Stomach (tissue), 9 donors: ENCODE measurements around the gene ATR. TPM values are rescaled to one million over a fixed set of nuclear protein-coding genes. Genes with fewer than 3 reads are reported as not detected.
"Not testable (repeated sequence)": the region's sequence is repeated elsewhere in the genome, so short reads cannot be mapped to it uniquely, and the experiment has no call there.

Source experiments
- DNase-seq, 2 donors: peaks; one replicate each; pipeline versions ENCODE4 v3.0.0 to v3.0.0-alpha.2; 2013 to 2019
- H3K27ac ChIP-seq, 5 donors: fragments of 200-600 bp in 4 of 5; sonication (generic) in 4 of 5; one replicate each; pipeline ENCODE4 v1.5.1; 2013 to 2019; ENCODE audit warnings: mild to moderate bottlenecking in 1 of 5, moderate library complexity in 1 of 5
- H3K27me3 ChIP-seq, 3 donors: fragments of 200-600 bp; sonication (generic); one replicate each; pipeline ENCODE4 v1.5.1; 2017 to 2019; ENCODE audit warnings: mixed run types in 1 of 3
- H3K36me3 ChIP-seq, 4 donors: fragments of 200-600 bp; sonication (generic); 1 replicate in 3 of 4; 2 replicates in 1 of 4; pipeline ENCODE4 v1.5.1; 2016 to 2019
- H3K4me1 ChIP-seq, 4 donors: fragments of 200-600 bp; sonication (generic); one replicate each; pipeline ENCODE4 v1.5.1; 2016 to 2019
- H3K4me3 ChIP-seq, 4 donors: fragments of 200-600 bp; sonication (generic) in 3 of 4; one replicate each; pipeline ENCODE4 v1.5.1; 2016 to 2019; ENCODE audit warnings: mild to moderate bottlenecking in 1 of 4
- H3K9me3 ChIP-seq, 4 donors: fragments of 200-600 bp; sonication (generic); one replicate each; pipeline ENCODE4 v1.5.1; 2016 to 2019
- CTCF ChIP-seq, 7 experiments: fragments of 450-650 bp in 4 of 7; fragments of 200-600 bp in 3 of 7; sonication (generic) in 3 of 7; IDR thresholded peaks; one replicate each; pipeline ENCODE4 v1.5.1; 2016 to 2019; ENCODE audit warnings: antibody characterized with exemption in 7 of 7, control low read depth in 2 of 7, mild to moderate bottlenecking in 1 of 7
- EP300 ChIP-seq: sonication (generic); formaldehyde crosslinking; IDR thresholded peaks from one replicate; pipeline ENCODE4 v1.6.1; 2017; ENCODE audit warnings: antibody characterized with exemption
- POLR2A ChIP-seq, 4 donors: fragments of 450-650 bp; IDR thresholded peaks; one replicate each; pipeline ENCODE4 v1.6.1; 2016; ENCODE audit warnings: antibody characterized with exemption in 4 of 4, control low read depth in 2 of 4, mild to moderate bottlenecking in 1 of 4, moderate library complexity in 1 of 4
- POLR2AphosphoS5 ChIP-seq, 3 donors: sonication (generic); formaldehyde crosslinking; IDR thresholded peaks; one replicate each; pipeline ENCODE4 v1.6.1; 2016; ENCODE audit warnings: antibody characterized with exemption in 3 of 3
- WGBS, 5 donors: extraction: QIAGEN DNeasy Blood & Tissue Kit in 3 of 5; methylation state at CpG; one replicate each; pipeline versions ENCODE4 v1.1.5 to v1.1.7; 2013 to 2018; 5-methylcytosine and 5-hydroxymethylcytosine counted together
- intact Hi-C: fragments of 100-400 bp; cut with DNase I; formaldehyde crosslinking; loops from one replicate; pipeline ENCODE4 v1.15.1; 2023; ENCODE audit warnings: low total_unique reads
- polyA plus RNA-seq, 3 donors: library from polyadenylated mRNA; stranded (reverse); fragments of 200-250 nt; gene quantifications; one replicate each; pipeline ENCODE4 v1.2.3, GENCODE V29; 2013
- total RNA-seq, 5 donors: library from RNA; depleted of rRNA; stranded (reverse); fragments of >200 nt; gene quantifications; one replicate each; pipeline versions ENCODE4 v1.1.0 to v1.2.3, GENCODE V29; 2014 to 2016
- donor health status: healthy with polysubstance abuse.
- donor health status: Bipolar disorder and iron deficiency.
- donor health status: healthy.

The ATR gene
- total and polyA plus RNA-seq, 8 donors, result 6.0 to 51.0 (median 14.5) TPM

GRCh38 chr3:142596726-142597088, 18.2 kb upstream of the ATR start:
- intact Hi-C loops, result no loop called here
- 3 to 19% (median 11%) methylated on average over 5 of the region's 5 CpGs for WGBS, 5 donors

GRCh38 chr3:142595951-142596725, 17.6 kb upstream of the ATR start, which contains the start of gene PLS1:
Gene PLS1 (plus strand): TSS chr3:142596393. CDS start chr3:142664238, 67,845 bp downstream.
- Histone ChIP-seq H3K9me3 (no peaks in the 10 kb centered on the region), H3K27ac (peak within 1 kb of the TSS; percentile 81 to 96 (median 86)), H3K4me1 (peaks cover 0 to 39% (median 22%) of the 10 kb centered on the region in 4 donors), H3K27me3 (no peaks in the 10 kb centered on the region), H3K4me3 (peak within 1 kb of the TSS; percentile 61 to 80 (median 70)), H3K36me3 (no peaks in the 10 kb centered on the region)
- intact Hi-C loops, result no loop called here
- 0 to 1% (median 0%) methylated on average over 37 to 56 of the region's 56 CpGs for WGBS, 5 donors
- TF ChIP-seq POLR2AphosphoS5 (IDR thresholded peaks at IDR 0.05) (peak; percentile 79 to 92 (median 89)), EP300 (no peak), POLR2A (IDR thresholded peaks at IDR 0.05) (peak in 2 of 4 donors; percentile 42 to 64), CTCF (IDR thresholded peaks at IDR 0.05) (peak in 1 of 7 experiments; percentile 11)
- DNase-seq, result peak; percentile 93 to 96

More at GRCh38 chr3:142596726-142597088, 18.2 kb upstream of the ATR start:
- H3K4me1 ChIP-seq, result peaks cover 0 to 39% (median 22%) of the 10 kb centered on the region in 4 donors
- H3K4me3 ChIP-seq, result peak overlapping the region; percentile 61 to 80 (median 70)
- TF ChIP-seq CTCF (IDR thresholded peaks at IDR 0.05) (no peak), POLR2AphosphoS5 (IDR thresholded peaks at IDR 0.05) (no peak), POLR2A (IDR thresholded peaks at IDR 0.05) (no peak), EP300 (no peak)
- DNase-seq, result no peak
- H3K27me3 ChIP-seq, result no peaks in the 10 kb centered on the region
- H3K9me3 ChIP-seq, result no peaks in the 10 kb centered on the region
- H3K36me3 ChIP-seq, result no peaks in the 10 kb centered on the region
- peak overlapping the region; percentile 81 to 96 (median 86) for H3K27ac ChIP-seq

- Histone ChIP-seq H3K27me3 (no peaks in the 10 kb centered on the region), H3K9me3 (no peaks in the 10 kb centered on the region), H3K27ac (peak overlapping the region; percentile 81 to 96 (median 86)), H3K4me3 (peak overlapping the region; percentile 61 to 80 (median 70)), H3K4me1 (peaks cover 0 to 39% (median 22%) of the 10 kb centered on the region in 4 donors), H3K36me3 (no peaks in the 10 kb centered on the region)
- intact Hi-C loops, result no loop called here
- peak in 1 of 2 donors; percentile 82 for DNase-seq
- no peak for TF ChIP-seq EP300
- no peak for TF ChIP-seq CTCF (IDR thresholded peaks at IDR 0.05)
- TF ChIP-seq POLR2A (IDR thresholded peaks at IDR 0.05), result no peak
- no peak for TF ChIP-seq POLR2AphosphoS5 (IDR thresholded peaks at IDR 0.05)
- 6 to 15% (median 13%) methylated on average over 7 of the region's 7 CpGs for WGBS, 5 donors
These were observed 17.0 kb upstream of the ATR start for GRCh38 chr3:142595581-142595950.

GRCh38 chr3:142595141-142595540, 16.6 kb upstream of the ATR start:
- peak overlapping the region in 4 of 5 donors; percentile 81 to 90 (median 85) for H3K27ac ChIP-seq
- H3K9me3 ChIP-seq, result no peaks in the 10 kb centered on the region
- peaks cover 0 to 39% (median 22%) of the 10 kb centered on the region in 4 donors for H3K4me1 ChIP-seq
- WGBS, 5 donors, result 5 to 31% (median 21%) methylated on average over 1 of the region's 1 CpG
- no peaks in the 10 kb centered on the region for H3K27me3 ChIP-seq
- TF ChIP-seq POLR2A (IDR thresholded peaks at IDR 0.05), result no peak
- TF ChIP-seq EP300, result no peak
- TF ChIP-seq POLR2AphosphoS5 (IDR thresholded peaks at IDR 0.05), result no peak
- TF ChIP-seq CTCF (IDR thresholded peaks at IDR 0.05), result no peak
- intact Hi-C loops, result no loop called here
- DNase-seq, result no peak
- H3K36me3 ChIP-seq, result no peaks in the 10 kb centered on the region
- H3K4me3 ChIP-seq, result peak overlapping the region; percentile 61 to 80 (median 70)

- WGBS, 5 donors, result 94 to 98% (median 96%) methylated on average over 7 of the region's 7 CpGs
- DNase-seq, H3K27ac ChIP-seq, H3K9me3 ChIP-seq, H3K36me3 ChIP-seq, intact Hi-C loops, H3K27me3 ChIP-seq, H3K4me3 ChIP-seq: not testable (repeated sequence)
- H3K4me1 ChIP-seq, result peaks cover 0 to 25% (median 19%) of the 10 kb centered on the region in 4 donors
These were observed 13.7 kb upstream of the ATR start for GRCh38 chr3:142592268-142592667.
